HUES48 (cell line): Measurements from ENCODE around the gene IQCH.

Experiments used
- H3K27ac ChIP-seq: one replicate; pipeline ENCODE4 v1.7.0; 2013; ENCODE audit warnings: low read depth, low read length, inconsistent platforms
- H3K27me3 ChIP-seq: 2 replicates; pipeline ENCODE4 v1.6.1; 2013; ENCODE audit warnings: mild to moderate bottlenecking, low read length; ENCODE audit not compliant: control insufficient read depth, insufficient read depth
- H3K36me3 ChIP-seq: 2 replicates; pipeline ENCODE4 v1.6.1; 2013; ENCODE audit warnings: low read length; ENCODE audit not compliant: control insufficient read depth, insufficient read depth
- H3K4me1 ChIP-seq: 2 replicates; pipeline ENCODE4 v1.6.1; 2013; ENCODE audit warnings: mild to moderate bottlenecking, low read length; ENCODE audit not compliant: control insufficient read depth, insufficient read depth
- H3K4me3 ChIP-seq: 2 replicates; pipeline ENCODE4 v1.5.1; 2013; ENCODE audit warnings: mild to moderate bottlenecking, low read depth, low read length
- H3K9ac ChIP-seq: 2 replicates; pipeline ENCODE4 v1.6.1; 2013; ENCODE audit warnings: mild to moderate bottlenecking, low read depth, low read length, moderate library complexity
- H3K9me3 ChIP-seq: 2 replicates; pipeline ENCODE4 v1.6.1; 2013; ENCODE audit warnings: low read length; ENCODE audit not compliant: control insufficient read depth, insufficient read depth

IQCH gene

DNA sequence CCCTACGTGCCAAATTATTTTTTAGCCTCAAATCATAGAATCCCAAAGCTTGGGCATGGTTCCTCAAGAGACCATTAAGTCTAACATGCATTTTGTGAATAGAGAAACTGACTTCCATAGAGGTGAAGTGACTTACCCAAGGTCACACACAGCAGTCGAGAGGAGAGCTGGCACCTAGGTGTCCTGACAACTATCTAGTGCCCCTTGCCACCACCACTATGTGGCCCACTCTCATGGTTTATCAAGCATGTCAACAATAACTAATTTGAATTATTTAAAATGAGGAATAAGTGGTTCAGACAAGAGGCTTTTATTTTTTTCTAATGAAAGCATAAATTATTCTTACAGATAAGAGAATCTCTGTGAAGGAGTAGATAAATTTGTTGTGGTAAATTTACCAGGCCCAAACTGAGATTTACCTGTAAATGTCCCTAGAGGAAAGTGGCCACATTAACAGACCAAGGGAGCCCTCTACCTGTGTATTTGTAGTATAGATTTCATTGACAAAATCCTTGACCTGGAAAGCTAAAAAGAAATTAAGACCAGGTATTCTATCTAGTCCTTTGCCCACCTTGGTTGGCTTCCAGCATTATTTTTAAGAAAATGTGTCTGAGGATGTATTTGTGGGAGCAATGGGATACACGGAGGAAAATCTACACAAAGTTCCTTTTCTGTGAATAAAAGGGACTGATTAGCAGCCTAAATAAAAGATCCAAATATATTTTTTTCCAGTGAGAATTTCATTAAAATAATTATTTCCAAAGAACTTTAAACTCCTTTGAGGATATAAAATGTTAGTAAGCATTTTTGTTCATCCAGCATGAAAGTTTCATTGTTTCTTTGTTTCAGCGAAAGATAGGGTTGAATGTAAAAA, 49.1 kb downstream of the IQCH start:
- Histone ChIP-seq H3K4me3 (no peak overlapping the region), H3K9ac (no peak overlapping the region), H3K9me3 (no peaks in the 10 kb centered on the region), H3K36me3 (no peaks in the 10 kb centered on the region), H3K4me1 (peaks cover 11% of the 10 kb centered on the region; the same call in 1 of the 2 replicates), H3K27ac (no peak overlapping the region), H3K27me3 (no peaks in the 10 kb centered on the region)

DNA sequence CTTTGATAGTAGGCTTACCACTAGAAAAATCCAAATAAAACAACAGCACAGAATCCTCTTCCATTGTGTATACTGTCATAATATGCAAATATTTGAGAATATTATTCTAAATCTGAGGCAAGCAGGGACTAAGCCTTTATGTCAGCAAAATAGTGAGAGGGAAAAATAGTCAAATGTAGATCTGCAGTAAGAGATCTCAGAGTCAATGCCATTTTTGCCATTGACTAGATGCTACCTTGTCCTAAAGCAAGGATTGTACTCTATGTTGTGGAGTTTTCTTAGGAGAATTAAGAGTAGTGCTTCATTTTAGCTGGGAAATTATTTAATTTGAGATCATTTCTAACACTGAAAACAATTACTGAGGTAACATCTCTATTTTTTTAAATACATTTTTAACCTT, 50.2 kb downstream of the IQCH start:
- no peaks in the 10 kb centered on the region for H3K9me3 ChIP-seq
- peaks cover 11% of the 10 kb centered on the region; the same call in 1 of the 2 replicates for H3K4me1 ChIP-seq
- H3K36me3 ChIP-seq = no peaks in the 10 kb centered on the region
- H3K27me3 ChIP-seq = no peaks in the 10 kb centered on the region
- H3K27ac ChIP-seq = no peak overlapping the region
- H3K4me3 ChIP-seq = no peak overlapping the region
- no peak overlapping the region for H3K9ac ChIP-seq

DNA sequence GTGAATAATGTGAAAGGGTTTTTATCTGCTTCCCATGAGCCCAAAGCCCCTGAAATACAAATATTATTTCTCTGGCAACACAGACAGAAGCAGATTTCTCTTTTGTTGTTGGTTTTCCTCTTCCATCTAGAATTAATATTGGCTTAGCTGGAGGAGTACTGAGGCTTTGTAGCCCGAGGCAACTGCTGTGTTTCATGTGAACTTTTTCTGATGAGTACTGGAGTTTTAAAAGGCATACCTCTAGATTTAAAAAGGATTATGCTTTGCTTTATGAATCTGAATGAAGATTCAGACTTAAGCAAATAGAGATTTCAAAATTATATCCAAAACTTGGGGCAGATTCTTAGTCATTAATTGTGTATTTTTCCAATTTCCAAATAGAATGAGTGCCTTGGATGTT, 50.9 kb downstream of the IQCH start:
- Histone ChIP-seq H3K36me3 (no peaks in the 10 kb centered on the region), H3K9me3 (no peaks in the 10 kb centered on the region), H3K4me1 (peaks cover 11% of the 10 kb centered on the region; the same call in 1 of the 2 replicates), H3K27me3 (no peaks in the 10 kb centered on the region), H3K9ac (no peak overlapping the region), H3K4me3 (no peak overlapping the region), H3K27ac (no peak overlapping the region)

DNA sequence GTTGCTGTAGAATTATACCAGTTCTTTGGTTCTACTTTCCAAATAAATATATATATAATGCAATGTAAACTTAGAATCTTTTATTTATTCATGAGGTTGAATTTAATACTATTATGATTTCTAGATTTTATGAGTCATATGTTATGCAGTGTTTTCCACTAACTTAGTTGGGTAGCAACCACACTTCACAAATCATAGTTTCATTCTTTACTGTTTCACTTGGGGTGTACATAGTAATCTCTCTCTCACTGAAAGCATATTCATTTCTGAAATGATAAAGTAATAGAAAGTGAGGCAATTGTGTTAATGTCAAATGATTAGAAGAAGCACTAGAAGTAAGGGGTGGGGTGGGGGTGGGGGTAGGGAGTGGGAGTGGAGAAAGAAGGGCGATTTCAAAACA, 52.6 kb downstream of the IQCH start:
- Histone ChIP-seq H3K36me3 (no peaks in the 10 kb centered on the region), H3K27me3 (no peaks in the 10 kb centered on the region), H3K4me1 (peaks cover 11% of the 10 kb centered on the region; the same call in 1 of the 2 replicates), H3K27ac (no peak overlapping the region), H3K9ac (no peak overlapping the region), H3K4me3 (no peak overlapping the region), H3K9me3 (no peaks in the 10 kb centered on the region)

DNA sequence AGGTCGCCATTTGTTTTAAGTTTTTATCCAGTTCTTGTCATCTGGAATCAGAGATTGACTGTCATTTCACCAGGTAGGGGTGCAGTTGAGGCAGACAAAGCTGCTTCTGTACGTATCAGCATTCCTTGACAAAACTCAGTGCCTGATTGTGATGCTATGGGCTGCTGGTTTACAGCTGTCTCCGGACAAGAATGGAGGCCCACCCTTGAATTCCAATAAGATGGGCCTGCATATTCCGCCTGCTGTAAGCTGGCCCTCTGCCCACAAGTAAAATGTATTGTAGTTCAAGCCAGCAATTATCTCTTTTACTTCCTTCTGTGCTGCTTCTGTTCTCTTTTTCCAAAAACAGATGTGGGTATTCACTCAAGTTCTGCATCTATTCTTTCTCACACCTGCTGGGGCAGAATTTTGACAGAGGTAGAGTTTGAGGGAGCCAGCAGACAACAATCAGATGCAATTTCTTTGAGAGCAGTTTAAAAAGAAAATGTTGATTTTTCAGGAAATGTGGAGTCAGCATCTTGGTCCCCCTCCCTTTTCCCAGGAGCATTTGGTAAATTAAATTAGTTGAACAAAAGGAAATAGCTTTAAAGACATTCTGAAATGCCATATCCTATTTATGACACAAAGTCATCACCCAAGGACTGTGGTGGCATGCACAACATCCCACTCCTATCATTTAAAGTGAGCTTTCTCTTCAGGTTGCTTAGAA, 53.5 kb downstream of the IQCH start:
- Histone ChIP-seq H3K4me1 (peaks cover 11% of the 10 kb centered on the region; the same call in 1 of the 2 replicates), H3K4me3 (no peak overlapping the region), H3K9ac (no peak overlapping the region), H3K27me3 (no peaks in the 10 kb centered on the region), H3K9me3 (no peaks in the 10 kb centered on the region), H3K27ac (no peak overlapping the region), H3K36me3 (no peaks in the 10 kb centered on the region)

DNA sequence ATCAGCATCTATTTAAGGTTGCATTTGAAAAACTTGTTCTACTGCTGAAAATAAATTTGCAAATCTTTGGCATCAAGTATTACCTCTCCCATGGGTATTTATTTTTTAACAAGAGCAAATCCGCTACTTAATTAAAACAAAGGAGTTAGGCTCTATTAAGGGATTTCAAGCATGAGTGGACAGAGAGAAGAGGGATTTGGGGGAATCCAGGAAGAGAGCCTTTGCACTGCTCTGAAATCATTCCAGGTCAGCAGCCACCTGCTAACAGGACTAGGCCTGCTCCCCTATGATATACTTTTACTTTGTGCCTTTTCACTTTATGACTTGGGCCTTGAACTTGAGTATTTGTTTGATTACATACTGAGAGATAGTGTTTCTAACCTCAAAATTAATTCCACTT, 57.1 kb downstream of the IQCH start:
- Histone ChIP-seq H3K36me3 (no peaks in the 10 kb centered on the region), H3K27me3 (no peaks in the 10 kb centered on the region), H3K4me1 (peaks cover 11% of the 10 kb centered on the region; the same call in 1 of the 2 replicates), H3K27ac (no peak overlapping the region), H3K4me3 (no peak overlapping the region), H3K9me3 (no peaks in the 10 kb centered on the region), H3K9ac (no peak overlapping the region)

DNA sequence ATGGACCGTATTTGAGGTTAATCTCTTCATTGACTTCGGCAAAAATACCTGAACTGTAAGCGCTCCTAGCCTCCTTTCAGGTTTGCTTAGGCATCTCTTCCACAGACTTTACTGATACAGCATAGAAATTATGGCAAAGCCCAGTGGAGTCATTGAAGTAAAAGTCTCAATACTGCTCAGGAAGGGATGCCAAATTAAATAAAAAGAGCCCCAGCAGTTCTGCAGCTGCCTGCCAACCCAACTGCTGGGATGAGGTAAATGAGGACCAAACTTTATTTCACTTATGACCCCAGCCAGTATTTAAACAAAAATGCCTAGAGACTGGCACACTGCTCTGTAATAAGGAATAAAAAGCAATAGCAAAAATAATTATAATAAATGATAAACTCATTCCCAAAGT, 65.4 kb downstream of the IQCH start:
- Histone ChIP-seq H3K36me3 (no peaks in the 10 kb centered on the region), H3K4me1 (peaks cover 5% of the 10 kb centered on the region), H3K4me3 (no peak overlapping the region), H3K9me3 (peaks cover 2% of the 10 kb centered on the region; the same call in 1 of the 2 replicates), H3K9ac (no peak overlapping the region), H3K27me3 (no peaks in the 10 kb centered on the region), H3K27ac (no peak overlapping the region)

DNA sequence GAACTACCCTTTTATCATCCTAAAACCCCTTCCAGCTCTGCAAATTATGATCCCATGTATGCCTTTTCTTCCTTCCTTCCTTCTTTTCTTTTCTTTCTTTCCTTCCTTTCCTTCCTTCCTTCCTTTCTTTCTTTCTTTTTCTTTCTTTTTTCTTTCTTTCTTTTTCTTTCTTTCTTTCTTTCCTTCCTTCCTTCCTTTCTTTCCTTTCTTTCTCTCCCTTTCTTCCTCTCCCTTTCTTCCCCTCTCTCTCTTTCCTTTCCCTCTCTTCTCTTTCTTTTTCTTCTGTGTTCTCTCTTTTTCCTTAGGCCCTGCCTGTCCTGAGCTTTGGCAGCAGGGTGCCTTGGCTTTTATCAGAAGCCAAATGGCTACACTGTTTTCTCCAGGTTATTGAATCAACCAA, 66.8 kb downstream of the IQCH start:
- H3K36me3 ChIP-seq = no peaks in the 10 kb centered on the region
- H3K27ac ChIP-seq = no peak overlapping the region
- no peak overlapping the region for H3K4me3 ChIP-seq
- H3K9me3 ChIP-seq = peaks cover 2% of the 10 kb centered on the region; the same call in 1 of the 2 replicates
- no peak overlapping the region for H3K9ac ChIP-seq
- H3K27me3 ChIP-seq = no peaks in the 10 kb centered on the region
- peaks cover 8% of the 10 kb centered on the region for H3K4me1 ChIP-seq

DNA sequence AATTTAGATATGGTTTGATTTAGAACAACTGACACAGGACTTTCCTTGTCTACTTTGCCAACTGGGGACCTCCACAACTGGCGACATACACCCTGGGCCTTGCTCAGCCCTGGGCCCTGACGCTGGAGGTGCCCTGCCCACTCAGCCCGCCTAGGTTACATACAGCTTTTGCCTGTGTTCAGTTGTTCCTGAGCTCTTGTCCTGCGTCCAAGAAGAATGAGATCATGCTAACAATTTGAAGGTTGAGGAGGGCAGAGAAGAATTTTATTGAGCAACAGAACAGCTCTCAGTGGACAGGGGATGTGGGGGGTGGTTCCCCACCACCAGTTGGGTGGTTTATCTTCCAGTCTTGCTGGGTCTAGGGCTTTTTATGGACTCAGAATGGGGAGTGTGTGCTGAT, 67.9 kb downstream of the IQCH start:
- H3K27ac ChIP-seq = no peak overlapping the region
- H3K9ac ChIP-seq = no peak overlapping the region
- H3K36me3 ChIP-seq = no peaks in the 10 kb centered on the region
- H3K4me3 ChIP-seq = no peak overlapping the region
- H3K4me1 ChIP-seq = peaks cover 8% of the 10 kb centered on the region
- peaks cover 6% of the 10 kb centered on the region; the same call in 1 of the 2 replicates for H3K9me3 ChIP-seq
- H3K27me3 ChIP-seq = no peaks in the 10 kb centered on the region

DNA sequence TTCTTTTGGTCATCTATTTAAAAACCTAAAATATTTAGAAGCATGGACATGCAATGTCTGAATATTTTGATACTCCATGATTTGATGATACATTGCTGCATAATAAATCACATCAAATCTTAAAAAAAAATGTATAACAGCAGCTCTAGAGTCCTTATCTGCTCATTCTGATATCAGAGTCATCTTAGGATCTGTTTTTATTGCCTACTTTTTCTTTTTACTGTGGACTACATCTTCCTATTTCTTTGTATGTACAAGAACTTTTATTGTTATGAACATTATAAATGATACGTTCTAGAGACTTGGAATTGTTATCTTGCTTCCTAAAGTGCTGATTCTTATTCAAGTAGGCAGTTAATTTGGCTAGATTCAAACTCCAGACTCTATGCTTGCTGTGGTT, 72.7 kb downstream of the IQCH start:
- no peaks in the 10 kb centered on the region for H3K27me3 ChIP-seq
- peaks cover 7% of the 10 kb centered on the region; the same call in 1 of the 2 replicates for H3K9me3 ChIP-seq
- peaks cover 8% of the 10 kb centered on the region for H3K4me1 ChIP-seq
- H3K36me3 ChIP-seq = no peaks in the 10 kb centered on the region
- H3K27ac ChIP-seq = no peak overlapping the region
- no peak overlapping the region for H3K4me3 ChIP-seq
- no peak overlapping the region for H3K9ac ChIP-seq

DNA sequence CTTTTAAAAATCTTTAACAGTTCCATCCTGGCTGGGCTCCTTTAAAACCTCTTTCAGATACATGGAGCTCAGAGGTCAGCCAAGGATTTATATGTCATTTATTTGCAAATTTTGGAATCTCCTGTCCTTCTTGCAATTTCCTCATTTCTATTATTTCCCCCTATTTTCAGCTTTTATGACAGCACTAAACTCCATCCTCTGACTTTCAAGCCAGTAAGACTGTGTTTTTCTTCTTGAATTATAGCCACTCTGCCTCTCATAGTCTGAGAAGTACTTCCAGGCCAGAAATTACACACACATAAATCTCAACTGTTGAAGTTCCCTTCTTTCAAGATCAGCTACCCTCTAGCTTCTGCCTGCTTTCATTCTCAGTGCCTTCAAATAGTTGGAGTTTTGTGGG, 73.2 kb downstream of the IQCH start:
- no peaks in the 10 kb centered on the region for H3K36me3 ChIP-seq
- no peak overlapping the region for H3K4me3 ChIP-seq
- H3K9me3 ChIP-seq = peaks cover 6% of the 10 kb centered on the region; the same call in 1 of the 2 replicates
- H3K9ac ChIP-seq = no peak overlapping the region
- no peaks in the 10 kb centered on the region for H3K27me3 ChIP-seq
- H3K4me1 ChIP-seq = peaks cover 10% of the 10 kb centered on the region
- no peak overlapping the region for H3K27ac ChIP-seq
